HS-27A (cell line): ENCODE measurements around the gene EML6.
"Not testable (repeated sequence)": the region's sequence is repeated elsewhere in the genome, so short reads cannot be mapped to it uniquely, and the experiment has no call there.

ENCODE experiments used
- DNase-seq: peaks from one replicate; pipeline ENCODE4 v3.0.0-alpha.2; 2012; ENCODE audit warnings: low read depth, missing footprints

The EML6 gene

DNA sequence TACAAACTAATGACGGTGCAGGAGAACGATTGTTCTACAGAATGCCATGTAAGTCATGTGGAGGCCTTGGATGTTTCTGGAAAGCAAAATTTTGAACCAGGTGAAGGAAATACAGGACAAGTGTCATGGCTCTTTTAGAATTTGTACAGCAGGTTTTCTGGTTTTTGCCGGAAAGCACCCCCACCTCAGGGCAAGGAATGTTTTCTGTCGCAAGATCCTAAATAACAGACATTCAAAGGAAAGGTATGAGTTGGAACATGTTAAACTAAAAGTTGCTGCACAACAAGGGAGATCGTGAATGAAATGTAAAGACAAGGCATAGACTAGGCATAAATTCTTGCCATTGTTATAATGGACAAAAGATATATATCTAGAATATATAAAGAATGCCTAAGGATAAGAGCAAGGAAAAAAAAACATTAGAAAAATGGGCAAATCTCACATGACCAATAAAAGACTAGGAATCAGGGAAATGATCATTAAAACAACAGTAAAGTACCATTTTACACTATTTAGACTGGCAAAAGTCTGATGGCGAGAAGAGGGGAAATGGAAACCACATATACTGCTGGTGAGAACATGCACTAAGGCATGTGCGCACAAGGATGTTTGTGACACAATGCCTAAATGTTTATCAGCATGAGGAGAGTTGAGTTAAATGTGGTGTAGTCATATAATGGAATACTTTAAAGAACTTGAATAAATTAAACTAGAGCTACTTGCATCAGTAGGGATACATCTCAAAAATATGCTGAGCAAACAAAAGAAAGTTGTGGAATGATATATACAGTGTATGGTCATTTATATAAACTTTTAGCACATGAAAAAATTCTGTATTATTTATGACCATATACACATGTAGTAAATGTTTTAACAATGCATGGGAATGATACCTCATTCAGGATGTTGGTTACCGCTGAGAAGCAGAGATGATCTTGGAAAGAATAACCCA, 127.0 kb downstream of the EML6 start:
- no peak for DNase-seq

DNA sequence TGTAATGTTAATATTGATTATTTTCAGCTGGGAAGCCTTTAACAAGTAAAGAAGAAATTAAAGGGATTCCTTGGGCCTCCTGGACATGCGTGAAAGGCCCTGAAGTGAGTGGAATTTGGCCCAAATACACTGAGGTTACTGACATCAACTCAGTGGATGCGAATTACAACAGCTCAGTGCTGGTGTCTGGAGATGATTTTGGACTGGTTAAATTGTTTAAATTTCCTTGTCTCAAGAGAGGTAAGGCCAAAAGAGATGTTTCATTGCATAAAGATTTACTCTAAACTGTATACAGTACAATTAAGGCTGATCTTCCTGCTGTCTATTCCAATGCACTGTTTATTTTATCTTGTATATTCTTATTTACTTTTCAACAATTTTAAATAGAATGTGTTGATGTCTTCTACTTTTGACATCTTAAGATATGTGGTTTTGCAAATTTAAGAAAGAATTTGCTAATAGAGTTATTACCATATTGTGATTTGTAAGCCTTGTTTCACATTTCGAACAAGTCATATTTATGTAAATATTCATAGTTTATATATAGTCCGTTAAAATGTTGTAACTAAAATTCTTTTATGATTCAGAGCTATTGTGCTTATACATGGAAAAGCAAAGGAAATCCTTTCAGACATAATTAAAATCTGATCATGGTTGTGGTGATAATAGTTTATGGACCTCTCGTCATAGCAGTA, 130.3 kb downstream of the EML6 start:
- DNase-seq: no peak

DNA sequence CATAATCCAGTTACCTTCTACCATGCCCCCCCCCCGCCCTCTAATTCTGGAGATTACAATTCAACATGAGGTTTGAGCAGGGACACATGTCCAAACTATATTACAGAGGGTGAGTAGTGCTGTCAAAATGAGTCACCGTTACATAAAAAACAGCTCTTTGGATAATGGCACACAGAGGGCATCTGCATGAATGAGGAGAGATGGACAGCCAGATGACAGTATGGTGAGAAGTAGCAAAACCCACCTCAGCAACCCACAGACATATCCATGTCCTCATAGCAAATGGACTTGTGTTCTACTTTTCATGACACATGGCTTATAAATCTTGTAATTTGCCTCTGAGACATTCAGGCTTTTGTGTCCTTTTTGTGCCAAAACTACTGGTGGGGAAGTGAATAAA, 132.0 kb downstream of the EML6 start:
- DNase-seq: no peak

DNA sequence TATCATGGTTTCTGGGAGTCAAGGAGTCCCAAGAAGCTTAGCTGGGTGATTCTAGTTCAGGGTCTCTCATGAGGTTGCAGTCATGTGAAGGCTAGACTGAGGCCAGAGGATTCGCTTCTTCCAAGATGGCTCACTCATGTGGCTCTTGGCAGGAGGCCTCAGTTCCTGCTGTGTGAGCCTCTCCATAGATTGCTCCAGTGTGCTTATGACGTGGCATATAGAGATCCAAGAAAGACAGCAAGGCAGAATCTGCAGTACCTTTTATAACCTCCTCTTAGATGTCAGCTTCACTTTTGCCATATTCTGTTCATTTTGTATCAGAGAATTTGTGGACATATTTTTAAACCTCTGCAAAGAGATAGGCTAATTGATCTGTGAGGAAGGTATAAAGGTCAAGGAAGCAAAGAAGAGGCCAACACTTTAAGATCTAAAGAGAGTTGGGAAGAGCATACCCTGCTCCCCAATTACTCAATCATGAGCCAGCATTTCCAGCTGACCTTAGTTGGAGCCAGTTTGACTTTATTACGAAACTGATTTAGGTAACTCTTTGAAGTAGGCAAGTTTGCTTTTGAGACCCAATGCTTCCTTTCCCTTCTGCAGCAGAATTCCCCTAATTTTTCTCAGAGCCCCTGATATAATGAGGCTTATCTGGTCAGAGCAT, 134.7 kb downstream of the EML6 start:
- DNase-seq: no peak

GRCh38 chr2:54859416-54859815, 136.0 kb downstream of the EML6 start:
- DNase-seq: no peak

GRCh38 chr2:54859997-54860701, 136.7 kb downstream of the EML6 start:
- peak; percentile 73 for DNase-seq

DNA sequence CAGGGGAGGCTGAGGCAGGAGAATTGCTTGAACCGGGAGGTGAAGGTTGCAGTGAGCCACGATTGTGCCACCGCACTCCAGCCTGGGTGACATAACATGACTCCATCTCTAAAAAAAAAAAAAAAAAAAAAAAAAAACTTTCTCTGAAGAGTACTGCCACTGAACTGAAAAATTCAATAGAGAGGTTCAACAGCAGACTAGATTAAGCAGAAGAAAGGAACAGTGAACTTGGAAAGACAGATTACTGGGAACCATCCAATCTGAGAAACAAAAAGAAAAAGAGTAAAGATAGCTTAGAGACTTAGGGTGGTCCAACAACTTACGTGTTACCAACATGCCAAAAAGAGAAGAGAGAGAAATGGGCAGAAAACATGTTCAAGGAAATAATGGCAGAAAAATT, 138.8 kb downstream of the EML6 start:
- DNase-seq: no peak

DNA sequence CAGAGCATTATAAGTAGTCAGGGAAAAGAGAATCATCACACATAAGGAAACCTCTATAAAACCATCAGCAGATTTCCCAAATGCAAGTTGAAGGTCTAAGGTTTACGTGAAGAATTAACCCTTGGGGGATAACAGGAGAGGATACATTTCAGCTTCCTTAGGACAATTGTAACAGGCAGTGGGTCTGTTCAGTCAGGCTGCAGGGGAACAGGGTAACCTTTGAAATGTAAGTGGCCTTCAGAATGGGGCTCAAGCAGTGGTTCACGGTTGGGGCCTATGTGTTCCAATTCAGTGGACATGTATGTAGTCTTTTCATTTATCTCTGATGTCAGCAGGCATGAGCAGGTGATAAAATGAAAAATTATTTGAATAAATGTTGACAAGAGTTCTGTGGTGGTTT, 139.3 kb downstream of the EML6 start:
- no peak for DNase-seq

GRCh38 chr2:54863660-54864059, 140.2 kb downstream of the EML6 start:
- no peak for DNase-seq

GRCh38 chr2:54864096-54864495, 140.6 kb downstream of the EML6 start:
- DNase-seq: no peak

GRCh38 chr2:54864727-54865126, 141.3 kb downstream of the EML6 start:
- DNase-seq: no peak

DNA sequence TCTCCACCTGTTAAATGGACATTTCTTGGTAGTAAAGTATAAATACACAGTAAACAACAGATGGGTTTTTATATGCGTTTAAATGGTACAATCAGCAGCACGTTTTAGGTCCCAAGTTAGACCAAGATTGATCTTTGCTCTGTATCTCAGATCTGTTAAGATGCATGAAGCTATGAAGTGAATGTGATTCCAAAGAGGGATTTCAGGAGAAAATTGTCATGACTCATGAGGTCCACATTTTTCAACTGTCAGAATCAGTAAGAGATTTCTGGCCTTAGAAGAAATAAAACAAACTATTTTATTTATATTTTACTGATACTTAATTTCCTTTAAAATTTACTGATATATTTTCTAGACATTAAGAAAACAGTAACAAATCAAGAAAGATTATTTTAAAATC, 142.7 kb downstream of the EML6 start:
- no peak for DNase-seq

DNA sequence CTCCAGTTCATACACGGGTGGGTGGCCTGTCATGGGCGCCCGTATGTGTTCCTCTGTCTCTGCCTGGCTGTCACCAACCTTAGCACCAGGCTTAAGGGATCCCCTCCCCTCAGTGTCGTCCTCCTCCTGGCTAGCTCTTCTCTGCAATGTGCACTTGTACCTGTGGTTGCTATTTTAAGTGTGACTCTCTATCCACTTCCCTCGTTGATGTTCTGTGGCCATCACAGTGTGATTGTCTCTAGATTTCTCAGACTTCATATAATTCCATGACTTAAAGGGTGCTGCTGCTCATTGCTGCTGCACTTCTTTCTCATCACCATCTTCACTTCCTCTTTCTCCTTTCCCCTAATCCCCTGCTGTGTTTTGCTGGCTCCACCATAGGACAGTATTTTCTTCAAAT, 143.4 kb downstream of the EML6 start:
- DNase-seq: no peak

DNA sequence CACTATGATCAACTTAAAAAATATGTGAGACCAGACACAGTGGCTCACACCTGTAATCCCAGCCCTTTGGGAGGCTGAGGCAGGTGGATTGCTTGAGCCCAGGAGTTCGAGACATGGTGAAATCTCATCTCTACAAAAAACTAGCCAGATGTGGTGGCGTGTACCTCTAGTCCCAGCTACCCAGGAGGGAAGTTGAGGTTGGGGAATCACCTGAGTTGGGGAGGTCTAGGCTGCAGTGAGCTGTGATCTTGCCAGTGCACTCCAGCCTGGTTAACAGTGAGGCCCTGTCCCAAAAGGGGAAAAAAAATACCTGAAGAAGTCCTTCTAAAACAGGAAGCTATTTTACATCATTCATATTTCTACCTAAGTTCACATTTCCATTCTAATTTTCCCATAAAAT, 144.0 kb downstream of the EML6 start:
- no peak for DNase-seq

- no peak for DNase-seq
Measured at GRCh38 chr2:54871457-54872107, 148.1 kb downstream of the EML6 start.

GRCh38 chr2:54872780-54873179, 149.3 kb downstream of the EML6 start:
- no peak for DNase-seq

DNA sequence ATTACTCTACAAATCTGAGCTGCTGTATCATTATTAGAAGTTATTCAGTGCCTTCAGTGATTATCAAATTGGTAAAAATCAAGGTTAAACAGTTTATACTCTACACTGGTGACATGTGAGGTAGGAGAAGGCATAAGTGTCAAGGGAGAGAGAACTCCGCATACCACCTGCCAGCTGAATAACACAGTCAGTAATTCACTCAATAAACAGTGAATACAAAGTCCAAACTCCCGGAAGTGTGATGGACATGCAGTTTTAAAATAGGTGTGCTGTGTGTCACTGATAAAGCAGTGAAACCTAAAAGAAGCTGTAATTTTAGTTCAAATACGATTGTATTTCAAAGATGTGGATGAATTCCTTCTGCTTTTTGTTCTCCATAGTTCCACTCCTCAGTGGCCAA, 149.8 kb downstream of the EML6 start:
- DNase-seq: not testable (repeated sequence)

- no peak for DNase-seq
Measured at GRCh38 chr2:54876764-54877163, 153.3 kb downstream of the EML6 start.

GRCh38 chr2:54878182-54878581, 154.7 kb downstream of the EML6 start:
- DNase-seq: no peak

DNA sequence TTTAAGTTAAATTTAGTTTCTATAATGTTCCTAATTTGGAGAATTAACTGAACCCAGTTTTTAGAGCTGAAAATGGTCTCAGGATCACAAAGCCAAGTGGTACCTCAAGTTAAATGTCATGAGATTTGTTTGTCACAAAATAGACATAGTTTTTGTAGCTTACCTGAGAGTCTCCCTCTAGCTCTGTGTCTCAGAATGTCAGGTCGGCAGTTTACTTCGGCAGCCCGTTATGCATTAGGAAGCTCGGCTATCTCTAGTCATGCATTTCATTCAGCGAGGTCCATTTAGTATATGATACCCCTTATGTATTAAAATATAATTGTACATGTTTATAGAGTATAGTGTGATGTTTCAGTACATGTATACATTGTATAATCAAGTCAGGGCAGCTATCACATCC, 155.6 kb downstream of the EML6 start:
- no peak for DNase-seq

DNA sequence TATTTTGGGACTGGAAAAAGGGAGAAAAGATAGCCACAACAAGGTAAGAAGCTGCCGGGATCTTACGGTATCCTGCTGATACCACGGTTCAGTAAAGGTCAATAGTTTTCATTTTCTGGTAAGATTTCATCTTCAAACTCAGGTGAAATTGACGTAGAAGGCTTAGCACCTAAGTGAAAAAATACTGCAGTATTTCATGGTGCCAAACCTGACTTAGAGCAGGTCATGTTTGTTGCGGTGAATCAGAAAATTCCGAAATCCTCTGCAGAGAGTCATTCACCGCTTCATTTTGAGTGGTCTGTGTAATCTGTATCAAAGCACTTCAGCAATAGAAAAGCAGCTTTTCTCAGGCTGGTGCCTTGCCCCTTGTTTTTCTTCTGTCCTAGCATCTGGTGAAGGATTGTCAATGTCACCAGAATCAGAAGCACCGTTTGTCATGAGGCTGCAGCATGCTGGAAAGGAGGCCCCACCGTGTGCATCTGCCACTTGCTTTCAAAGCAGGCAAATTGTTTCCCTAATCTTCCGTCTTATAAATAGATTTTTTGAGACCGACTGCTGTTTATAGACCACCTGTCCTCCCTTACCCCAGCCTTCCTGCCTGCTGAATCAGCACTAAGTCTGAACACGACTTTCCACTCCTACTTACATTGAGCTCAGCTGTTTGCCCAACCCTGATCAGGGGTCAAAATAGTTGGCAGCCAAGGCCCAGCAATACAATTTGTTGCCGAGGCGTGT, 156.3 kb downstream of the EML6 start:
- DNase-seq: no peak
